HepG2 (cell line): ENCODE results near the gene LANCL1. TPM values are rescaled to one million over a fixed set of nuclear protein-coding genes. Genes with fewer than 3 reads are reported as not detected.

ENCODE experiments used
- ATAC-seq: fragments of 200-7000 bp; cut with Tn5 transposase; 3 replicates; pipeline ENCODE4 v1.9.1; 2020; ENCODE audit warnings: mild to moderate bottlenecking, moderate library complexity
- BruUV-seq: library from RNA; stranded (reverse); fragments of 400-500 nt; replicated peaks from 2 replicates; lab custom pipeline; 2021; lab: Mats Ljungman, UMichigan
- CTCF ChIA-PET: fragments of 300-600 bp; formaldehyde crosslinking; extraction: SDS; loops from one replicate; lab custom pipeline; 2021; ENCODE audit warnings: low total read pairs, inconsistent platforms, low intra/inter-chr PET ratio; lab: Yijun Ruan, JAX
- POLR2A ChIA-PET: fragments of 350-600 bp; sonication (Branson Sonifier 250); formaldehyde crosslinking; loops from one replicate; lab custom pipeline; 2020; ENCODE audit warnings: antibody characterized with exemption, inconsistent platforms; lab: Yijun Ruan, JAX
- DNase-seq: peaks from one replicate; pipeline ENCODE4 v3.0.0-alpha.2; 2015; ENCODE audit warnings: low spot score
- FAIRE-seq: peaks from 3 replicates; lab custom pipeline; 2011; peaks lifted over from hg19 to GRCh38; lab: Jason Lieb, UNC
- H2AFZ ChIP-seq: one replicate; pipeline ENCODE4 v1.6.1; 2011; ENCODE audit warnings: low read length, inconsistent platforms
- H3K27ac ChIP-seq: fragments of 300-600 bp; 3 replicates; pipeline ENCODE4 v1.8.0; 2011; ENCODE audit warnings: mixed run types, mild to moderate bottlenecking, mixed read lengths, low read length, inconsistent platforms; ENCODE audit not compliant: insufficient read depth; ENCODE audit errors: extremely low read length
- H3K27me3 ChIP-seq, 2 experiments: fragments of 200-600 bp in 1 of 2; 2 replicates in 1 of 2; 3 replicates in 1 of 2; pipeline versions ENCODE4 v1.6.0 to v1.8.0; 2011; ENCODE audit warnings: low read length in 2 of 2, mild to moderate bottlenecking in 2 of 2, moderate library complexity in 2 of 2, inconsistent platforms in 1 of 2; ENCODE audit not compliant: insufficient read depth in 2 of 2, control insufficient read depth in 1 of 2
- H3K36me3 ChIP-seq, 2 experiments: fragments of 200-600 bp in 1 of 2; replicated peaks in 1 of 2; 2 replicates in 1 of 2; 3 replicates in 1 of 2; pipeline versions ENCODE4 v1.5.1 to v1.8.0; 2011; ENCODE audit warnings: low read length in 2 of 2, inconsistent platforms in 1 of 2; ENCODE audit not compliant: insufficient read depth in 2 of 2, control insufficient read depth in 1 of 2
- H3K4me1 ChIP-seq: 2 replicates; pipeline ENCODE4 v1.5.1; 2012; ENCODE audit warnings: low read length, inconsistent platforms; ENCODE audit not compliant: insufficient read depth
- H3K4me2 ChIP-seq: 2 replicates; pipeline ENCODE4 v1.6.0; 2011; ENCODE audit warnings: low read depth, low read length, inconsistent platforms
- H3K4me3 ChIP-seq, 3 experiments: fragments of 200-600 bp in 1 of 3; sonication (generic), shearing (Covaris generic) in 1 of 3; replicated peaks in 1 of 3; 2 replicates each; pipeline ENCODE4 v1.5.1; 2011 to 2016; ENCODE audit warnings: low read length in 3 of 3, inconsistent platforms in 2 of 3, low read depth in 2 of 3, mild to moderate bottlenecking in 2 of 3, control low read depth in 1 of 3, mixed read lengths in 1 of 3; ENCODE audit not compliant: insufficient read depth in 1 of 3
- H3K79me2 ChIP-seq: one replicate; pipeline ENCODE4 v1.6.1; 2011; ENCODE audit warnings: low read length, inconsistent platforms; ENCODE audit not compliant: insufficient read depth
- H3K9ac ChIP-seq: 2 replicates; pipeline ENCODE4 v1.6.0; 2011; ENCODE audit warnings: mild to moderate bottlenecking, low read depth, low read length, inconsistent platforms; ENCODE audit not compliant: insufficient read depth
- H3K9me3 ChIP-seq: 2 replicates; pipeline ENCODE4 v1.5.1; 2012; ENCODE audit warnings: mild to moderate bottlenecking, low read length
- H4K20me1 ChIP-seq: 2 replicates; pipeline ENCODE4 v1.6.0; 2011; ENCODE audit warnings: inconsistent platforms, mild to moderate bottlenecking, low read length, moderate library complexity; ENCODE audit not compliant: insufficient read depth
- ARNT ChIP-seq: fragments of 450-650 bp; IDR thresholded peaks from 2 replicates; pipeline ENCODE4 v1.6.1; 2017
- CENPT ChIP-seq: sonication (generic); formaldehyde crosslinking; IDR thresholded peaks from 2 replicates; pipeline ENCODE4 v1.8.0; 2022; ENCODE audit warnings: low read depth, mild to moderate bottlenecking, moderate library complexity, missing genetic modification reagents
- DNMT1 ChIP-seq: sonication (generic); formaldehyde crosslinking; IDR thresholded peaks from 2 replicates; pipeline ENCODE4 v1.5.1; 2020; ENCODE audit warnings: mild to moderate bottlenecking, missing genetic modification reagents
- ETS1 ChIP-seq: sonication (generic); formaldehyde crosslinking; IDR thresholded peaks from 2 replicates; pipeline ENCODE4 v1.4.0; 2020; ENCODE audit warnings: missing genetic modification reagents
- FOSL1 ChIP-seq: sonication (generic); formaldehyde crosslinking; IDR thresholded peaks from 2 replicates; pipeline ENCODE4 v1.9.0; 2021; ENCODE audit warnings: missing genetic modification reagents, borderline replicate concordance
- NCOR1 ChIP-seq: fragments of 200-600 bp; sonication (generic); IDR thresholded peaks from 2 replicates; pipeline ENCODE4 v1.7.0; 2017; ENCODE audit warnings: antibody characterized with exemption, low read length, borderline replicate concordance
- RXRA ChIP-seq: sonication (generic); formaldehyde crosslinking; IDR thresholded peaks from 2 replicates; pipeline ENCODE4 v1.5.1; 2020; ENCODE audit warnings: missing genetic modification reagents
- SNAPC2 ChIP-seq: sonication (generic); formaldehyde crosslinking; IDR thresholded peaks from 2 replicates; pipeline ENCODE4 v1.8.1; 2022; ENCODE audit warnings: mild to moderate bottlenecking, missing genetic modification reagents
- THAP11 ChIP-seq: IDR thresholded peaks from 2 replicates; pipeline ENCODE4 v1.6.1; 2016; ENCODE audit warnings: missing biosample characterization, missing genetic modification reagents
- XRCC5 ChIP-seq: fragments of 200-400 bp; formaldehyde crosslinking; optimal IDR thresholded peaks from 2 replicates; pipeline ENCODE3; 2017; ENCODE audit warnings: mild to moderate bottlenecking, low read length
- ZFP82 ChIP-seq: sonication (generic); formaldehyde crosslinking; IDR thresholded peaks from 2 replicates; pipeline ENCODE4 v1.5.1; 2020; ENCODE audit warnings: mild to moderate bottlenecking, missing genetic modification reagents, borderline replicate concordance
- ZNF101 ChIP-seq: sonication (generic); formaldehyde crosslinking; IDR thresholded peaks from 2 replicates; pipeline ENCODE4 v1.4.0; 2020; ENCODE audit warnings: mild to moderate bottlenecking, low read depth, missing genetic modification reagents, borderline replicate concordance
- ZNF17 ChIP-seq: sonication (generic); formaldehyde crosslinking; IDR thresholded peaks from 2 replicates; pipeline ENCODE4 v1.5.0; 2020; ENCODE audit warnings: mild to moderate bottlenecking, missing genetic modification reagents
- ZNF3 ChIP-seq: IDR thresholded peaks from 2 replicates; pipeline ENCODE4 v1.7.0; 2017; ENCODE audit warnings: inconsistent platforms
- ZNF576 ChIP-seq: sonication (generic); formaldehyde crosslinking; IDR thresholded peaks from 2 replicates; pipeline ENCODE4 v1.4.0; 2020; ENCODE audit warnings: mild to moderate bottlenecking, missing genetic modification reagents
- ZNF589 ChIP-seq: sonication (generic); formaldehyde crosslinking; conservative IDR thresholded peaks from 2 replicates; pipeline ENCODE4 v1.8.0; 2022; ENCODE audit warnings: mild to moderate bottlenecking, moderate library complexity, missing genetic modification reagents
- ZNF740 ChIP-seq: sonication (generic); formaldehyde crosslinking; IDR thresholded peaks from 2 replicates; pipeline ENCODE4 v1.4.0; 2020; ENCODE audit warnings: missing genetic modification reagents
- ZNF883 ChIP-seq: sonication (generic); formaldehyde crosslinking; IDR thresholded peaks from 2 replicates; pipeline ENCODE4 v1.5.1; 2020; ENCODE audit warnings: mild to moderate bottlenecking, missing genetic modification reagents; ENCODE audit errors: not compliant biosample characterization
- ZSCAN12 ChIP-seq: sonication (generic); formaldehyde crosslinking; IDR thresholded peaks from 2 replicates; pipeline ENCODE4 v1.9.0; 2021; ENCODE audit warnings: mild to moderate bottlenecking, missing genetic modification reagents
- WGBS: methylation state at CpG from one replicate; pipeline ENCODE4 v1.1.6; 2017; ENCODE audit warnings: low lambda C conversion rate; 5-methylcytosine and 5-hydroxymethylcytosine counted together
- in situ Hi-C: cut with HindIII; loops from 2 replicates; pipeline ENCODE4 v1.10.0; 2017; ENCODE audit warnings: low pct_unique_long_range_greater_than_20kb; ENCODE audit not compliant: extremely low pct_ligation_motif_present
- intact Hi-C: fragments of 100-400 bp; cut with micrococcal nuclease; formaldehyde crosslinking; loops from one replicate; pipeline ENCODE4 v1.10.0; 2022; ENCODE audit not compliant: unreplicated experiment
- polyA plus RNA-seq, 8 experiments: library from polyadenylated mRNA; depleted of rRNA in 3 of 8; stranded (reverse) in 7 of 8; unstranded in 1 of 8; fragments of >200 nt; fragmentation: Illumina TruSeq in 4 of 8; extraction: Trizol in 4 of 8; gene quantifications; 2 replicates each; pipeline versions ENCODE4 v1.2.1 to v1.2.3, GENCODE V29; 2011 to 2016; ENCODE audit warnings: low read depth in 4 of 8, missing spikeins in 1 of 8, mixed read lengths in 1 of 8; ENCODE audit not compliant: insufficient read depth in 1 of 8
- total RNA-seq, 5 experiments: library from RNA; depleted of rRNA; stranded (reverse); fragments of >200 nt; fragmentation: Illumina TruSeq; extraction: Trizol; gene quantifications; 2 replicates each; pipeline ENCODE4 v1.2.3, GENCODE V29; 2016; ENCODE audit warnings: low read depth in 1 of 5
- TF ChIP-seq, protein P1 (sequence below): sonication (generic); formaldehyde crosslinking; IDR thresholded peaks from 2 replicates; pipeline ENCODE4 v1.8.1; 2023; ENCODE audit warnings: mild to moderate bottlenecking, missing genetic modification reagents

Gene LANCL1
- total and polyA plus RNA-seq, 2 of the 13 experiments (the other 11 are each of a cell fraction or from before 2014, with no cell fraction given), result 53.5 to 67.7 TPM

DNA sequence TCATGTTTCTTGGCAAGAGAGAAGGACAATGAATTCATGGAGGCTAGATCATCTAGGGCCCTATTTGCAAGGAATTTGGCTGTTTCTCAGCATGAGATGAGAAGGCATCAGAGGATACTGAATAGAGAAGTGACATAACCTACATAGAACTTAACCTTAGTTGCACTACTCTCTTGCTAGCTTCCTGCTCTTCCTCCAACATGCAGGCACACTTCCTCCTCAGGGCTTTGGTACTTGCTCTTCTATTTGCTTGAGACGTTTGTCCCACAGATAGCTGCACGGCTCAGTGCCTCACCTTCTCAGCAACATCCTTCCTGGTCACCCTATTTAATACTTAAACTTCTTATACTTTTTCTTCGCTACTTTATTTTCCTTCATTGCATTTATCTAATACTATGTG lies 20.0 kb upstream of the LANCL1 start:
- H3K79me2 ChIP-seq, result no peaks in the 10 kb centered on the region
- in situ Hi-C loops, result no loop called here
- POLR2A ChIA-PET, result no interaction called here
- BruUV-seq, result no TSS peak
- TF ChIP-seq ZNF883 (CRISPR knock-in tag) (no peak), ZSCAN12 (CRISPR knock-in tag) (no peak), ZNF740 (no peak), THAP11 (CRISPR knock-in tag) (no peak), RXRA (CRISPR knock-in tag) (no peak), DNMT1 (CRISPR knock-in tag) (no peak), ZNF17 (no peak), ZNF101 (CRISPR knock-in tag) (no peak), ZNF589 (CRISPR knock-in tag) (no peak), NCOR1 (no peak), ARNT (no peak), FOSL1 (CRISPR knock-in tag) (no peak), XRCC5 (no peak), SNAPC2 (CRISPR knock-in tag) (no peak), ZFP82 (no peak), CENPT (CRISPR knock-in tag) (no peak), ETS1 (CRISPR knock-in tag) (no peak), ZNF3 (CRISPR knock-in tag) (no peak), ZNF576 (CRISPR knock-in tag) (no peak)
- TF ChIP-seq, protein P1, sequence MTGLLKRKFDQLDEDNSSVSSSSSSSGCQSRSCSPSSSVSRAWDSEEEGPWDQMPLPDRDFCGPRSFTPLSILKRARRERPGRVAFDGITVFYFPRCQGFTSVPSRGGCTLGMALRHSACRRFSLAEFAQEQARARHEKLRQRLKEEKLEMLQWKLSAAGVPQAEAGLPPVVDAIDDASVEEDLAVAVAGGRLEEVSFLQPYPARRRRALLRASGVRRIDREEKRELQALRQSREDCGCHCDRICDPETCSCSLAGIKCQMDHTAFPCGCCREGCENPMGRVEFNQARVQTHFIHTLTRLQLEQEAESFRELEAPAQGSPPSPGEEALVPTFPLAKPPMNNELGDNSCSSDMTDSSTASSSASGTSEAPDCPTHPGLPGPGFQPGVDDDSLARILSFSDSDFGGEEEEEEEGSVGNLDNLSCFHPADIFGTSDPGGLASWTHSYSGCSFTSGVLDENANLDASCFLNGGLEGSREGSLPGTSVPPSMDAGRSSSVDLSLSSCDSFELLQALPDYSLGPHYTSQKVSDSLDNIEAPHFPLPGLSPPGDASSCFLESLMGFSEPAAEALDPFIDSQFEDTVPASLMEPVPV (CRISPR knock-in tag), result no peak
- TF ChIP-seq, all 625 proteins: peak for 0
- intact Hi-C loops, result no loop called here
- Histone ChIP-seq H2AFZ (no peak overlapping the region), H4K20me1 (no peaks in the 10 kb centered on the region), H3K27ac (no peak overlapping the region), H3K27me3 (no peaks in the 10 kb centered on the region), H3K4me1 (no peaks in the 10 kb centered on the region), H3K4me3 (no peak overlapping the region), H3K9me3 (peaks cover 28% of the 10 kb centered on the region), H3K36me3 (no peaks in the 10 kb centered on the region), H3K9ac (no peak overlapping the region), H3K4me2 (no peak overlapping the region)
- WGBS, result 89% methylated on average over 3 of the region's 3 CpGs
- ATAC-seq, result no peak
- FAIRE-seq, result no peak
- no peak for DNase-seq
- CTCF ChIA-PET, result no interaction called here
